Panc1 (cell line): ENCODE results near the gene INAFM2. TPM values are rescaled to one million over a fixed set of nuclear protein-coding genes. Genes with fewer than 3 reads are reported as not detected.

Source experiments
- ATAC-seq: fragments of 200-7000 bp; cut with Tn5 transposase; 2 replicates; pipeline ENCODE4 v1.9.1; 2020; ENCODE audit warnings: mild to moderate bottlenecking, moderate library complexity
- BruUV-seq: library from RNA; stranded (reverse); fragments of 400-500 nt; replicated peaks from 2 replicates; lab custom pipeline; 2021; lab: Mats Ljungman, UMichigan
- CTCF ChIA-PET: fragments of 300-600 bp; sonication (Branson Sonifier 250); formaldehyde crosslinking; loops from one replicate; lab custom pipeline; 2022; ENCODE audit warnings: antibody characterized with exemption; lab: Charles Lee
- POLR2A ChIA-PET: fragments of 300-600 bp; sonication (Branson Sonifier 250); formaldehyde crosslinking; loops from one replicate; lab custom pipeline; 2022; ENCODE audit warnings: antibody characterized with exemption; lab: Charles Lee
- DNase-seq: peaks from one replicate; pipeline ENCODE4 v3.0.0-alpha.2; 2010; ENCODE audit warnings: low read depth, low spot score
- H3K27ac ChIP-seq: 2 replicates; pipeline ENCODE4 v1.5.1; 2011; ENCODE audit warnings: mild to moderate bottlenecking, low read length, inconsistent platforms
- H3K27me3 ChIP-seq: fragments of 200-500 bp; sonication (Bioruptor generic); 2 replicates; pipeline ENCODE4 v1.6.0; 2014; ENCODE audit warnings: low read length, inconsistent platforms; ENCODE audit not compliant: control insufficient read depth, insufficient read depth
- H3K36me3 ChIP-seq: fragments of 200-500 bp; sonication (Bioruptor generic); 2 replicates; pipeline ENCODE4 v1.5.1; 2014; ENCODE audit warnings: inconsistent platforms, mild to moderate bottlenecking, low read length, moderate library complexity; ENCODE audit not compliant: control insufficient read depth, insufficient read depth
- H3K4me1 ChIP-seq: 2 replicates; pipeline ENCODE4 v1.5.1; 2011; ENCODE audit warnings: inconsistent platforms, mild to moderate bottlenecking, low read length, moderate library complexity; ENCODE audit not compliant: control insufficient read depth, insufficient read depth
- H3K4me3 ChIP-seq, 2 experiments: 2 replicates each; pipeline ENCODE4 v1.5.1; 2011 to 2012; ENCODE audit warnings: low read depth in 2 of 2, low read length in 2 of 2, mild to moderate bottlenecking in 2 of 2, inconsistent platforms in 1 of 2, moderate library complexity in 1 of 2
- H3K9me3 ChIP-seq: fragments of 200-500 bp; sonication (Bioruptor generic); 2 replicates; pipeline ENCODE4 v1.5.1; 2014; ENCODE audit warnings: low read depth, mild to moderate bottlenecking, inconsistent platforms, low read length, moderate library complexity; ENCODE audit not compliant: control insufficient read depth, insufficient read depth
- POLR2AphosphoS5 ChIP-seq: IDR thresholded peaks from 2 replicates; pipeline ENCODE4 v1.6.1; 2012; ENCODE audit warnings: mild to moderate bottlenecking, low read depth, low read length, moderate library complexity
- SIN3A ChIP-seq: IDR thresholded peaks from 2 replicates; pipeline ENCODE4 v1.6.1; 2012; ENCODE audit warnings: low read depth, mild to moderate bottlenecking, low read length, moderate library complexity, borderline replicate concordance; ENCODE audit not compliant: insufficient read depth
- TCF7L2 ChIP-seq: IDR thresholded peaks from 2 replicates; pipeline ENCODE4 v1.6.1; 2011; ENCODE audit warnings: mild to moderate bottlenecking, low read depth, low read length, inconsistent platforms
- in situ Hi-C: cut with HindIII; loops from 2 replicates; pipeline ENCODE4 v1.10.0; 2016; ENCODE audit warnings: low sequenced_read_pairs, low pct_unique_long_range_greater_than_20kb
- intact Hi-C: fragments of 100-400 bp; cut with micrococcal nuclease; formaldehyde crosslinking; loops from one replicate; pipeline ENCODE4 v1.10.0; 2022; ENCODE audit not compliant: unreplicated experiment
- total RNA-seq: library from RNA; stranded (reverse); gene quantifications from one replicate; pipeline ENCODE4 v1.2.1, GENCODE V29; 2021; ENCODE audit not compliant: unreplicated experiment
- TF ChIP-seq, protein P1 (sequence below), 2 experiments: IDR thresholded peaks; 2 replicates each; pipeline ENCODE4 v1.6.1; 2011 to 2012; ENCODE audit warnings: low read depth in 2 of 2, control low read depth in 1 of 2, low read length in 1 of 2, mild to moderate bottlenecking in 1 of 2, moderate library complexity in 1 of 2; ENCODE audit not compliant: insufficient read depth in 1 of 2
- TF ChIP-seq, protein P2 (sequence below): fragments of 450-650 bp; IDR thresholded peaks from 2 replicates; pipeline ENCODE4 v1.5.1; 2017; ENCODE audit warnings: mild to moderate bottlenecking

The INAFM2 gene
- total RNA-seq, 1 experiment from 2014 or later: 10.4 TPM

DNA sequence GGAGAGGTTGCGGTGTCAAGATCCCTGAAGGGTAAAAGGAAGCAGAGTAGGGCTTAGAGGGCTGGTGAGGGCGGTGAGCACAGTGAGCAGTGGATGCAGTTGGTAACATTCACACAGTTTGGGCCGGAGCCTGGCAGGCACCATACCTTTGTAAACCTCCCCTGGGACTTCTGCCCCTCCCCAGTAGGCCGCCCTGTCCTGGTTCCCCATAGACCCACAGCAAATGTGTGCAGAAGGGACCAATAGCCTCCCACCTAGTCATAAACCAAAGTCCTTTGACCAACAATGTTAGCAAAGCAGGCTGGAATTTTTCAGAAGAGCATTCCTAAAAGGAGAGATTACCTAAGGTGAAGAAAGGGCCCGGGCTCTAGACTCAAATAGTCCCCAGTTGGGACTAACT is 25.7 kb downstream of the INAFM2 start:
- Histone ChIP-seq H3K4me3 (no peak overlapping the region), H3K27ac (no peak overlapping the region), H3K9me3 (no peaks in the 10 kb centered on the region), H3K27me3 (no peaks in the 10 kb centered on the region), H3K36me3 (no peaks in the 10 kb centered on the region), H3K4me1 (peaks cover under 1% of the 10 kb centered on the region)
- ATAC-seq (no peak), DNase-seq (no peak)
- CTCF ChIA-PET: no interaction called here
- POLR2A ChIA-PET: no interaction called here
- in situ Hi-C loops (no loop called here), intact Hi-C loops (no loop called here)
- TF ChIP-seq TCF7L2 (no peak), POLR2AphosphoS5 (no peak), SIN3A (no peak)
- TF ChIP-seq, protein P1, sequence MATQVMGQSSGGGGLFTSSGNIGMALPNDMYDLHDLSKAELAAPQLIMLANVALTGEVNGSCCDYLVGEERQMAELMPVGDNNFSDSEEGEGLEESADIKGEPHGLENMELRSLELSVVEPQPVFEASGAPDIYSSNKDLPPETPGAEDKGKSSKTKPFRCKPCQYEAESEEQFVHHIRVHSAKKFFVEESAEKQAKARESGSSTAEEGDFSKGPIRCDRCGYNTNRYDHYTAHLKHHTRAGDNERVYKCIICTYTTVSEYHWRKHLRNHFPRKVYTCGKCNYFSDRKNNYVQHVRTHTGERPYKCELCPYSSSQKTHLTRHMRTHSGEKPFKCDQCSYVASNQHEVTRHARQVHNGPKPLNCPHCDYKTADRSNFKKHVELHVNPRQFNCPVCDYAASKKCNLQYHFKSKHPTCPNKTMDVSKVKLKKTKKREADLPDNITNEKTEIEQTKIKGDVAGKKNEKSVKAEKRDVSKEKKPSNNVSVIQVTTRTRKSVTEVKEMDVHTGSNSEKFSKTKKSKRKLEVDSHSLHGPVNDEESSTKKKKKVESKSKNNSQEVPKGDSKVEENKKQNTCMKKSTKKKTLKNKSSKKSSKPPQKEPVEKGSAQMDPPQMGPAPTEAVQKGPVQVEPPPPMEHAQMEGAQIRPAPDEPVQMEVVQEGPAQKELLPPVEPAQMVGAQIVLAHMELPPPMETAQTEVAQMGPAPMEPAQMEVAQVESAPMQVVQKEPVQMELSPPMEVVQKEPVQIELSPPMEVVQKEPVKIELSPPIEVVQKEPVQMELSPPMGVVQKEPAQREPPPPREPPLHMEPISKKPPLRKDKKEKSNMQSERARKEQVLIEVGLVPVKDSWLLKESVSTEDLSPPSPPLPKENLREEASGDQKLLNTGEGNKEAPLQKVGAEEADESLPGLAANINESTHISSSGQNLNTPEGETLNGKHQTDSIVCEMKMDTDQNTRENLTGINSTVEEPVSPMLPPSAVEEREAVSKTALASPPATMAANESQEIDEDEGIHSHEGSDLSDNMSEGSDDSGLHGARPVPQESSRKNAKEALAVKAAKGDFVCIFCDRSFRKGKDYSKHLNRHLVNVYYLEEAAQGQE (IDR thresholded peaks at IDR 0.05; ENCODE audit: insufficient read depth in 1 of 2, low read depth in 2 of 2, low read length in 1 of 2): no peak
- TF ChIP-seq, protein P2, sequence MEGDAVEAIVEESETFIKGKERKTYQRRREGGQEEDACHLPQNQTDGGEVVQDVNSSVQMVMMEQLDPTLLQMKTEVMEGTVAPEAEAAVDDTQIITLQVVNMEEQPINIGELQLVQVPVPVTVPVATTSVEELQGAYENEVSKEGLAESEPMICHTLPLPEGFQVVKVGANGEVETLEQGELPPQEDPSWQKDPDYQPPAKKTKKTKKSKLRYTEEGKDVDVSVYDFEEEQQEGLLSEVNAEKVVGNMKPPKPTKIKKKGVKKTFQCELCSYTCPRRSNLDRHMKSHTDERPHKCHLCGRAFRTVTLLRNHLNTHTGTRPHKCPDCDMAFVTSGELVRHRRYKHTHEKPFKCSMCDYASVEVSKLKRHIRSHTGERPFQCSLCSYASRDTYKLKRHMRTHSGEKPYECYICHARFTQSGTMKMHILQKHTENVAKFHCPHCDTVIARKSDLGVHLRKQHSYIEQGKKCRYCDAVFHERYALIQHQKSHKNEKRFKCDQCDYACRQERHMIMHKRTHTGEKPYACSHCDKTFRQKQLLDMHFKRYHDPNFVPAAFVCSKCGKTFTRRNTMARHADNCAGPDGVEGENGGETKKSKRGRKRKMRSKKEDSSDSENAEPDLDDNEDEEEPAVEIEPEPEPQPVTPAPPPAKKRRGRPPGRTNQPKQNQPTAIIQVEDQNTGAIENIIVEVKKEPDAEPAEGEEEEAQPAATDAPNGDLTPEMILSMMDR: no peak
- no TSS peak for BruUV-seq

DNA sequence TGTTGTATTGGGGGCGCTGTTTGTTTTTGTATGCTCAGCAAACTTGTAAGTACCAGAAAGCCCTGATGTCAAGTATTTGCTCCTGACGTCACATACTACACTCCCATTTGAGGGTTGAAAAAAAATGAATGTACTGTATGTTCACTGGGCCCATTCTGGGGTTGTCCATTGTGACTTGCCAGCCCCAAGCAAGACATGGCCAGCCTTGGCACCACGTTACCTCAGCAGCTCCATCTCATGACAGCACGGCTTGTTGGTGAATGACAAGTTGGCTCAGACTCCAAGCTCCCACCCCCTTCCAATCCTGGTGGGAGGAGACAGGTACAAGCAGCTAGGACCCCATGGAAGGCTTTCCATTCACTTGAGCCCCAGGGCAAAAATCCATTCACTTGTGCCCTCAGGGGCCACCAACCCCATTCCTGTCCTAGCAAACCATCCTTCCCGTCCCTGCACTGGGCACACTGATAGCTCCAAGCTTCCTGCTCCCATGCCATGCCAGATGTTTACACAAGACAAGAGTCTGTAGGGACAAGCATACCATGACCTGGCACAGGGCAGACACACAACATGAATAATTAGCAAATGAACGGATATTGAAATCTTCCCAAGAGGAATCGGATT is 28.9 kb downstream of the INAFM2 start:
- H3K4me3 ChIP-seq: no peak overlapping the region
- H3K27ac ChIP-seq: no peak overlapping the region
- intact Hi-C loops (no loop called here), in situ Hi-C loops (no loop called here)
- no peak for ATAC-seq
- CTCF ChIA-PET: no interaction called here
- H3K9me3 ChIP-seq: no peaks in the 10 kb centered on the region
- BruUV-seq: no TSS peak
- no peak for DNase-seq
- no peaks in the 10 kb centered on the region for H3K27me3 ChIP-seq
- peaks cover 7% of the 10 kb centered on the region for H3K4me1 ChIP-seq
- TF ChIP-seq, protein P2: no peak
- TF ChIP-seq TCF7L2: no peak
- TF ChIP-seq, protein P1 (IDR thresholded peaks at IDR 0.05; ENCODE audit: insufficient read depth in 1 of 2, low read depth in 2 of 2, low read length in 1 of 2): no peak
- TF ChIP-seq POLR2AphosphoS5: no peak
- no peak for TF ChIP-seq SIN3A
- POLR2A ChIA-PET: no interaction called here
- H3K36me3 ChIP-seq: no peaks in the 10 kb centered on the region
